Esophagus squamous epithelium (tissue), 4 donors: ENCODE data around the gene ARG1.

Experiments
- POLR2A ChIP-seq, 4 donors: fragments of 450-650 bp; IDR thresholded peaks; one replicate each; pipeline ENCODE4 v1.6.1; 2017; ENCODE audit warnings: antibody characterized with exemption in 4 of 4, mild to moderate bottlenecking in 4 of 4, moderate library complexity in 3 of 4
- TF ChIP-seq, protein P1 (sequence below), 6 experiments: fragments of 450-650 bp in 4 of 6; fragments of 200-600 bp in 2 of 6; sonication (generic) in 2 of 6; IDR thresholded peaks; one replicate each; pipeline ENCODE4 v1.5.1; 2016 to 2019; ENCODE audit warnings: antibody characterized with exemption in 6 of 6, mild to moderate bottlenecking in 4 of 6, moderate library complexity in 4 of 6

DNA sequence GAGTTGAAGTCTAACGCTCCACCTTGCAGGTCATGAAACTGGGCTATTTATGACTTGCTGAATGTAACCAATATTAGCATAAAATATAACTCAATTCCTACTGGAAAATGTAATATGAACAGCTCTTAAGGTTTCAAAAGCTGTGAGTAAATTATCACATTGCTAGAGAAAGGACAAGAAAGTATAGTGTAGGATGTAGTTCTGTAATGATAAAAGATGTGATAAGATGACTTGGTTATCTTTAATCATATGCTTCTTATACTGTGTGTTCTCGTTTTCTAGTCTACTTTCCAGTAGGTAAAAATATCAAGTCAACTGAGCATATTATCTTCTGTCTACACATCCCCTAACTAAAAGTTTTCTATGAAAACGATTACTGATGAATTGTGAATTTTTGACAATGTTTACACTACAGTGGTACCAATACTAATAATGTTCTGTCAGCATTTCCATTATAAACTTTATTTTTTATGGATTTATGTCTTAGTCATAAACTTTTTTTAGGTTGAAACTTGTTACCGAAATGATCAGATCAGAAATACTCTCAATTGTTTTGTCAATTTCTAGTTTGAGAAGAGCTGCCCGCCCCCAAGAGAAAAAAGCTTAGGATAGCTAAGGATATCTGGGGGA lies 40.4 kb downstream of the ARG1 start:
- TF ChIP-seq, protein P1, sequence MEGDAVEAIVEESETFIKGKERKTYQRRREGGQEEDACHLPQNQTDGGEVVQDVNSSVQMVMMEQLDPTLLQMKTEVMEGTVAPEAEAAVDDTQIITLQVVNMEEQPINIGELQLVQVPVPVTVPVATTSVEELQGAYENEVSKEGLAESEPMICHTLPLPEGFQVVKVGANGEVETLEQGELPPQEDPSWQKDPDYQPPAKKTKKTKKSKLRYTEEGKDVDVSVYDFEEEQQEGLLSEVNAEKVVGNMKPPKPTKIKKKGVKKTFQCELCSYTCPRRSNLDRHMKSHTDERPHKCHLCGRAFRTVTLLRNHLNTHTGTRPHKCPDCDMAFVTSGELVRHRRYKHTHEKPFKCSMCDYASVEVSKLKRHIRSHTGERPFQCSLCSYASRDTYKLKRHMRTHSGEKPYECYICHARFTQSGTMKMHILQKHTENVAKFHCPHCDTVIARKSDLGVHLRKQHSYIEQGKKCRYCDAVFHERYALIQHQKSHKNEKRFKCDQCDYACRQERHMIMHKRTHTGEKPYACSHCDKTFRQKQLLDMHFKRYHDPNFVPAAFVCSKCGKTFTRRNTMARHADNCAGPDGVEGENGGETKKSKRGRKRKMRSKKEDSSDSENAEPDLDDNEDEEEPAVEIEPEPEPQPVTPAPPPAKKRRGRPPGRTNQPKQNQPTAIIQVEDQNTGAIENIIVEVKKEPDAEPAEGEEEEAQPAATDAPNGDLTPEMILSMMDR (IDR thresholded peaks at IDR 0.05) = no peak
- TF ChIP-seq POLR2A (IDR thresholded peaks at IDR 0.05) = no peak
